WTC11 (cell line): ENCODE measurements around the gene REELD1.

Experiments
- CBFB ChIP-seq: sonication (generic); formaldehyde crosslinking; IDR thresholded peaks from 2 replicates; pipeline ENCODE4 v1.8.1; 2022; ENCODE audit warnings: mild to moderate bottlenecking, low read depth, missing genetic modification reagents
- CTCF ChIP-seq: fragments of 200-600 bp; IDR thresholded peaks from 2 replicates; pipeline ENCODE4 v1.8.0; 2022; ENCODE audit warnings: antibody characterized with exemption
- ETV6 ChIP-seq: sonication (generic); formaldehyde crosslinking; IDR thresholded peaks from 2 replicates; pipeline ENCODE4 v1.8.1; 2022; ENCODE audit warnings: mild to moderate bottlenecking, missing genetic modification reagents
- IRF2 ChIP-seq: sonication (generic); formaldehyde crosslinking; IDR thresholded peaks from 2 replicates; pipeline ENCODE4 v1.8.0; 2022; ENCODE audit warnings: low read depth, missing genetic modification reagents, borderline replicate concordance
- NFYB ChIP-seq: sonication (generic); formaldehyde crosslinking; conservative IDR thresholded peaks from 2 replicates; pipeline ENCODE4 v1.8.0; 2022; ENCODE audit warnings: low read depth, missing genetic modification reagents
- NR1H2 ChIP-seq: sonication (generic); formaldehyde crosslinking; IDR thresholded peaks from 2 replicates; pipeline ENCODE4 v1.9.0; 2021; ENCODE audit warnings: mild to moderate bottlenecking, moderate library complexity, missing genetic modification reagents
- STAT6 ChIP-seq: sonication (generic); formaldehyde crosslinking; conservative IDR thresholded peaks from 2 replicates; pipeline ENCODE4 v1.8.1; 2023; ENCODE audit warnings: mild to moderate bottlenecking, low read depth, missing genetic modification reagents, moderate library complexity
- TCF7 ChIP-seq: sonication (generic); formaldehyde crosslinking; IDR thresholded peaks from 2 replicates; pipeline ENCODE4 v1.8.0; 2022; ENCODE audit warnings: mild to moderate bottlenecking, low read depth, missing genetic modification reagents, moderate library complexity
- TEAD1 ChIP-seq: sonication (generic); formaldehyde crosslinking; IDR thresholded peaks from 2 replicates; pipeline ENCODE4 v1.8.0; 2022; ENCODE audit warnings: mild to moderate bottlenecking, missing genetic modification reagents
- ZNF121 ChIP-seq: sonication (generic); formaldehyde crosslinking; IDR thresholded peaks from 2 replicates; pipeline ENCODE4 v1.8.0; 2023; ENCODE audit warnings: missing genetic modification reagents
- TF ChIP-seq, protein P1 (sequence below): sonication (generic); formaldehyde crosslinking; IDR thresholded peaks from 2 replicates; pipeline ENCODE4 v1.8.1; 2023; ENCODE audit warnings: mild to moderate bottlenecking, missing genetic modification reagents, moderate library complexity
- TF ChIP-seq, protein P2 (sequence below): fragments of 250-450 bp; sonication (Bioruptor Pico); IDR thresholded peaks from 2 replicates; pipeline ENCODE4 v2.1.2; 2022; ENCODE audit warnings: mild to moderate bottlenecking, moderate library complexity

GRCh38 chr4:146175541-146176453, 38.5 kb upstream of the REELD1 start, which contains the start of gene LSM6:
- TF ChIP-seq ETV6 (CRISPR knock-in tag) (peak; percentile 71), CTCF (no peak), NFYB (CRISPR knock-in tag) (no peak; the same call in 1 of the 2 replicates), STAT6 (CRISPR knock-in tag) (no peak), IRF2 (CRISPR knock-in tag) (0 out of 2 replicates have a peak, but pooled peaks have one; percentile 37), ZNF121 (no peak), NR1H2 (no peak), CBFB (CRISPR knock-in tag) (no peak), TEAD1 (CRISPR knock-in tag) (peak; percentile 27; the same call in 1 of the 2 replicates), TCF7 (CRISPR knock-in tag) (no peak)
- TF ChIP-seq, protein P1, sequence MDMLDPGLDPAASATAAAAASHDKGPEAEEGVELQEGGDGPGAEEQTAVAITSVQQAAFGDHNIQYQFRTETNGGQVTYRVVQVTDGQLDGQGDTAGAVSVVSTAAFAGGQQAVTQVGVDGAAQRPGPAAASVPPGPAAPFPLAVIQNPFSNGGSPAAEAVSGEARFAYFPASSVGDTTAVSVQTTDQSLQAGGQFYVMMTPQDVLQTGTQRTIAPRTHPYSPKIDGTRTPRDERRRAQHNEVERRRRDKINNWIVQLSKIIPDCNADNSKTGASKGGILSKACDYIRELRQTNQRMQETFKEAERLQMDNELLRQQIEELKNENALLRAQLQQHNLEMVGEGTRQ = no peak
- TF ChIP-seq, protein P2, sequence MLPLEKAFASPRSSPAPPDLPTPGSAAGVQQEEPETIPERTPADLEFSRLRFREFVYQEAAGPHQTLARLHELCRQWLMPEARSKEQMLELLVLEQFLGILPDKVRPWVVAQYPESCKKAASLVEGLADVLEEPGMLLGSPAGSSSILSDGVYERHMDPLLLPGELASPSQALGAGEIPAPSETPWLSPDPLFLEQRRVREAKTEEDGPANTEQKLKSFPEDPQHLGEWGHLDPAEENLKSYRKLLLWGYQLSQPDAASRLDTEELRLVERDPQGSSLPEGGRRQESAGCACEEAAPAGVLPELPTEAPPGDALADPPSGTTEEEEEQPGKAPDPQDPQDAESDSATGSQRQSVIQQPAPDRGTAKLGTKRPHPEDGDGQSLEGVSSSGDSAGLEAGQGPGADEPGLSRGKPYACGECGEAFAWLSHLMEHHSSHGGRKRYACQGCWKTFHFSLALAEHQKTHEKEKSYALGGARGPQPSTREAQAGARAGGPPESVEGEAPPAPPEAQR = no peak
